Kidney tubule cell (primary cell): Measurements from ENCODE around the gene PLPP2.
"Not testable (repeated sequence)": the region's sequence is repeated elsewhere in the genome, so short reads cannot be mapped to it uniquely, and the experiment has no call there.

ENCODE experiments used
- DNase-seq: peaks from one replicate; pipeline ENCODE4 v3.0.0-alpha.2; 2018; ENCODE audit warnings: low spot score

The PLPP2 gene

GRCh38 chr19:269241-269640, 22.0 kb downstream of the PLPP2 start:
- no peak for DNase-seq

GRCh38 chr19:262125-262524, 29.1 kb downstream of the PLPP2 start:
- DNase-seq = no peak

- not testable (repeated sequence) for DNase-seq
Measured at GRCh38 chr19:256804-257203, 34.4 kb downstream of the PLPP2 start.

GRCh38 chr19:252421-253186, 38.6 kb downstream of the PLPP2 start:
- not testable (repeated sequence) for DNase-seq

DNA sequence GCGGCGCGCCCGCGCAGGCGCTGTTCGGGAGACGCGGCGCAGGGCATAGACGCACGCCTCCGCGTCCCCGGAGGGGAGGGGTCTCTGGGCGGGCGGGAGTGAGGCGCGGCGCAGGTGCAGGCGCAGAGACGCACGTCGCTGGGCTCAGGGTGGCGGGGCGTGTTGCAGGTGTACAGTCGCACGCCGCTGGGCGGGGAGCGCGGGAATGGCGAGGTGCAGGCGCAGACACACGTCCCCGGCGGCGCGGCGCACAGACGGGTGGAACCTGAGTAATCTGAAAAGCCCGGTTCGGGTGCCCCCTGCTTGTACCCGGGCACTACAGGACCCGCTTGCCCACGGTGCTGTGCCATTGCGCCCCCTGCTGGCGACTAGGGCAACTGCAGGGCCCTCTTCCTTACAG, 44.7 kb downstream of the PLPP2 start:
- no peak for DNase-seq

- DNase-seq = not testable (repeated sequence)
Measured at GRCh38 chr19:245900-246299, 45.3 kb downstream of the PLPP2 start.

DNA sequence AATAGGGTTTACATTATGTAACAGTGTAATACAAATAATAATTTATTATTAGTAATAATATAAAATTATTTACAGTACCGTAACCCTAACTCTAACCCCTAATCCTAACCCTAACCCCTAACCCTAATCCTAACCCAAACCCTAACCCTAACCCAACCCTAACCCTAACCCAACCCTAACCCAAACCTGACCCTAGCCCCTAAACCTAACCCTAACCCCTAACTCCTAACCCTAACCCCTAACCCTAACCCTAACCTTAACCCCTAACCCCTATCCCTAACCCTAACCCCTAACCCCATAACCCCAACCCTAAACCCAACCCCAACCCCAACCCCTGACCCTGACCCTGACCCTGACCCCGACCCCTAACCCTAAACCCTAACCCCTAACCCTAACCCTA, 45.7 kb downstream of the PLPP2 start:
- no peak for DNase-seq
